GM19468 (cell line): Measurements from ENCODE around the gene INPP4B.
"Not testable (repeated sequence)": the region's sequence is repeated elsewhere in the genome, so short reads cannot be mapped to it uniquely, and the experiment has no call there.

Experiments
- ATAC-seq: cut with Tn5 transposase; IDR thresholded peaks from one replicate; pipeline ENCODE4 v1.9.1; 2021; ENCODE audit warnings: mild to moderate bottlenecking, moderate library complexity, moderate number of reproducible peaks; ENCODE audit not compliant: unreplicated experiment; ENCODE audit errors: extremely low read depth

INPP4B gene

GRCh38 chr4:142509381-142509780, 336.7 kb downstream of the INPP4B start:
- ATAC-seq: not testable (repeated sequence)

- no peak for ATAC-seq
Observed at GRCh38 chr4:142500966-142501365, 345.1 kb downstream of the INPP4B start.

- ATAC-seq: no peak
Observed at GRCh38 chr4:142497606-142498005, 348.5 kb downstream of the INPP4B start.

GRCh38 chr4:142493255-142494110, 352.6 kb downstream of the INPP4B start:
- ATAC-seq: no peak

- no peak for ATAC-seq
Observed at GRCh38 chr4:142485452-142485851, 360.6 kb downstream of the INPP4B start.

- no peak for ATAC-seq
Observed at GRCh38 chr4:142480244-142480643, 365.9 kb downstream of the INPP4B start.

- ATAC-seq: no peak
Observed at GRCh38 chr4:142475663-142476062, 370.4 kb downstream of the INPP4B start.

- no peak for ATAC-seq
Observed at GRCh38 chr4:142474398-142475087, 371.6 kb downstream of the INPP4B start.

GRCh38 chr4:142473960-142474338, 372.2 kb downstream of the INPP4B start:
- no peak for ATAC-seq

GRCh38 chr4:142473218-142473959, 372.7 kb downstream of the INPP4B start:
- ATAC-seq: no peak

- ATAC-seq: no peak
Observed at GRCh38 chr4:142467088-142467487, 379.0 kb downstream of the INPP4B start.

- no peak for ATAC-seq
Observed at GRCh38 chr4:142465526-142465925, 380.6 kb downstream of the INPP4B start.

- no peak for ATAC-seq
Observed at GRCh38 chr4:142463206-142463605, 382.9 kb downstream of the INPP4B start.

- ATAC-seq: no peak
Observed at GRCh38 chr4:142452161-142452855, 393.8 kb downstream of the INPP4B start.

GRCh38 chr4:142449771-142450373, 396.2 kb downstream of the INPP4B start:
- no peak for ATAC-seq

GRCh38 chr4:142447009-142447408, 399.1 kb downstream of the INPP4B start:
- ATAC-seq: no peak

- no peak for ATAC-seq
Observed at GRCh38 chr4:142443469-142443868, 402.6 kb downstream of the INPP4B start.

GRCh38 chr4:142440093-142440492, 406.0 kb downstream of the INPP4B start:
- no peak for ATAC-seq

- ATAC-seq: no peak
Observed at GRCh38 chr4:142435599-142436235, 410.4 kb downstream of the INPP4B start.
